GM12874 (cell line): ENCODE measurements around the gene ARID3A.

Source experiments
- CTCF ChIP-seq: IDR thresholded peaks from 2 replicates; pipeline ENCODE4 v1.5.1; 2011; ENCODE audit warnings: low read depth, mild to moderate bottlenecking, control low read depth, low read length, moderate library complexity; ENCODE audit not compliant: insufficient read depth

Gene ARID3A

GRCh38 chr19:945401-946252, 19.8 kb downstream of the ARID3A start:
- no peak for TF ChIP-seq CTCF

- TF ChIP-seq CTCF: peak; percentile 40
Measured at GRCh38 chr19:947090-947706, 21.4 kb downstream of the ARID3A start.

- TF ChIP-seq CTCF: no peak
Measured at GRCh38 chr19:947707-948539, 22.1 kb downstream of the ARID3A start.

- no peak for TF ChIP-seq CTCF
Measured at GRCh38 chr19:948842-949496, 23.1 kb downstream of the ARID3A start.

GRCh38 chr19:950352-951066, 24.7 kb downstream of the ARID3A start:
- no peak for TF ChIP-seq CTCF

- no peak for TF ChIP-seq CTCF
Measured at GRCh38 chr19:952049-952679, 26.3 kb downstream of the ARID3A start.
